NT2/D1 (cell line): ENCODE data around the gene NUTF2.
A peak's percentile ranks its signal among the peaks of the same experiment; 100 is the strongest.

ENCODE experiments used
- DNase-seq: peaks from one replicate; pipeline ENCODE4 v3.0.0-alpha.2; 2011; ENCODE audit warnings: low read depth, low spot score
- H3K27me3 ChIP-seq: 2 replicates; pipeline ENCODE4 v1.6.0; 2011; ENCODE audit warnings: mild to moderate bottlenecking; ENCODE audit not compliant: insufficient read length, insufficient read depth
- H3K36me3 ChIP-seq: 2 replicates; pipeline ENCODE4 v1.6.1; 2011; ENCODE audit warnings: mild to moderate bottlenecking, low read length, mixed read lengths; ENCODE audit not compliant: insufficient read depth, insufficient read length
- H3K4me1 ChIP-seq: 2 replicates; pipeline ENCODE4 v1.5.1; 2011; ENCODE audit not compliant: insufficient read depth, insufficient read length
- H3K4me3 ChIP-seq: 2 replicates; pipeline ENCODE4 v1.5.1; 2011; ENCODE audit warnings: low read depth; ENCODE audit not compliant: insufficient read length
- H3K9ac ChIP-seq: 2 replicates; pipeline ENCODE4 v1.6.0; 2011; ENCODE audit warnings: low read depth; ENCODE audit not compliant: insufficient read length
- H3K9me3 ChIP-seq: 2 replicates; pipeline ENCODE4 v1.5.1; 2011; ENCODE audit warnings: mild to moderate bottlenecking, low read length; ENCODE audit not compliant: insufficient read depth
- SUZ12 ChIP-seq: IDR thresholded peaks from 2 replicates; pipeline ENCODE4 v1.6.1; 2011; ENCODE audit not compliant: insufficient read length, insufficient read depth; ENCODE audit errors: extremely low read depth
- YY1 ChIP-seq: IDR thresholded peaks from 2 replicates; pipeline ENCODE4 v1.6.1; 2011; ENCODE audit not compliant: insufficient read length, insufficient read depth
- ZNF274 ChIP-seq: IDR thresholded peaks from 2 replicates; pipeline ENCODE4 v1.6.1; 2011; ENCODE audit warnings: mild to moderate bottlenecking, low read depth, low read length

The NUTF2 gene

DNA sequence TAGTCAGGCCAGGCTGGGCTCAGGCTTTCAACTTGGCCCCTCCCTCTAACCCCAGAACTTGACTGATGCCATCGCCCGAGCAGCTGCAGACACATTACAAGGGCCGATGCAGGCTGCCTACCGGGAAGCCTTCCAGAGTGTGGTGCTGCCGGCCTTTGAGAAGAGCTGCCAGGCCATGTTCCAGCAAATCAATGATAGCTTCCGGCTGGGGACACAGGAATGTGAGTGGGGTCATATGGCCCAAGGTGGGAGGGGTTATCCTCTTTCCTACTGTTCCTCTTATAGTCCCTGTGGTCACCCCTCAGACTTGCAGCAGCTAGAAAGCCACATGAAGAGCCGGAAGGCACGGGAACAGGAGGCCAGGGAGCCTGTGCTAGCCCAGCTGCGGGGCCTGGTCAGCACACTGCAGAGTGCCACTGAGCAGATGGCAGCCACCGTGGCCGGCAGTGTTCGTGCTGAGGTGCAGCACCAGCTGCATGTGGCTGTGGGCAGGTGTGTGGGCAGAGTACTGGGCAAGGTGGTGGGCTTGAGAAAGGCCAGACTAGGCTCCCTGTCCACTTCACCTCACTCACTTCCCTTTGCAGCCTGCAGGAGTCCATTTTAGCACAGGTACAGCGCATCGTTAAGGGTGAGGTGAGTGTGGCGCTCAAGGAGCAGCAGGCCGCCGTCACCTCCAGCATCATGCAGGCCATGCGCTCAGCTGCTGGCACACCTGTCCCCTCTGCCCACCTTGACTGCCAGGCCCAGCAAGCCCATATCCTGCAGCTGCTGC, 35.8 kb downstream of the NUTF2 start:
- no peak for DNase-seq

DNA sequence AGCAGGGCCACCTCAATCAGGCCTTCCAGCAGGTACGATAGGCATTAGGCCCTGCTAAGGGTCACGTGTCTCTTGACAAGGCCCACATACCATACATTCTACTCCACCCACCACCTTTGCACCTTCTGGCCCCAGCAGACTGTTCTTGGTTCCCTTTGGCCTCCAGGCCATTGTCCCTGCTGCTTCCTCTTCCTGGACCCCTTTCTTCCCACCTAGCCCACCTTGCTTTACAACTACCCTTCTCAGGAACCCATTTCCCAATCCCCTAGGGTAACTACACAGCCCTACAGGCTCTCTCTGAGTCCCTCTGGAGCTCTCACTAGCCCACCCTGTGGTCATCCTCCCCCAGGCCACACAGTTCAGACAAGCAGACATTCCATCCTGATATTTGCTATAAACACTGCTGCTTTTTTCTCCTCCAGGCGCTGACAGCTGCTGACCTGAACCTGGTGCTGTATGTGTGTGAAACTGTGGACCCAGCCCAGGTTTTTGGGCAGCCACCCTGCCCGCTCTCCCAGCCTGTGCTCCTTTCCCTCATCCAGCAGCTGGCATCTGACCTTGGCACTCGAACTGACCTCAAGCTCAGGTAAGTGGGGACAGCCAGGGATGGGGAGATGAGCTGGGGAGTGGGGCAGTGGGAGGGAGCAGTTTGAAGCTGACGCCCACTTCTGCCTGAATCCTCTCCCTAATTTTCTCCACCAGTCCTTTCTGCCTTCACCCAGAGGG, 36.6 kb downstream of the NUTF2 start:
- TF ChIP-seq ZNF274 (no peak), YY1 (no peak), SUZ12 (no peak)
- Histone ChIP-seq H3K36me3 (peaks cover 71% of the 10 kb centered on the region), H3K27me3 (no peaks in the 10 kb centered on the region), H3K9ac (peak overlapping the region; percentile 44), H3K4me3 (no peak overlapping the region), H3K4me1 (peaks cover 17% of the 10 kb centered on the region), H3K9me3 (no peaks in the 10 kb centered on the region)
- no peak for DNase-seq

More for the DNA sequence above, 35.8 kb downstream of the NUTF2 start:
- peaks cover 16% of the 10 kb centered on the region for H3K4me1 ChIP-seq
- no peaks in the 10 kb centered on the region for H3K9me3 ChIP-seq
- no peak overlapping the region for H3K4me3 ChIP-seq
- no peaks in the 10 kb centered on the region for H3K27me3 ChIP-seq
- H3K36me3 ChIP-seq, result peaks cover 79% of the 10 kb centered on the region
- TF ChIP-seq YY1 (no peak), SUZ12 (no peak), ZNF274 (no peak)
- no peak overlapping the region for H3K9ac ChIP-seq

DNA sequence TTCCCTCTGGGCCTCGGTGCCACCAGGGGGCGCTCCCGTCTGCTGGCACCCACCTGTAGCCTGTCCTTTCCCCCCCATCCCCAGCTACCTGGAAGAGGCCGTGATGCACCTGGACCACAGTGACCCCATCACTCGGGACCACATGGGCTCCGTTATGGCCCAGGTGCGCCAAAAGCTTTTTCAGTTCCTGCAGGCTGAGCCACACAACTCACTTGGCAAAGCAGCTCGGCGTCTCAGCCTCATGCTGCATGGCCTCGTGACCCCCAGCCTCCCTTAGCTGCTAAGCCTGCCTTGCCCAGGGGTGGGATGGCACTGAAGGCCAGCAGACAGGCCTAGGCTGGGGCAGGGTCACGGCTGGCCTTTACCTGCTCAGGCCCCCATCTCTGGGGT, 37.1 kb downstream of the NUTF2 start:
- Histone ChIP-seq H3K36me3 (peaks cover 66% of the 10 kb centered on the region), H3K9me3 (no peaks in the 10 kb centered on the region), H3K27me3 (no peaks in the 10 kb centered on the region), H3K4me3 (no peak overlapping the region), H3K4me1 (peaks cover 20% of the 10 kb centered on the region), H3K9ac (peak overlapping the region; percentile 50)
- no peak for TF ChIP-seq SUZ12
- no peak for TF ChIP-seq YY1
- no peak for TF ChIP-seq ZNF274
- no peak for DNase-seq

DNA sequence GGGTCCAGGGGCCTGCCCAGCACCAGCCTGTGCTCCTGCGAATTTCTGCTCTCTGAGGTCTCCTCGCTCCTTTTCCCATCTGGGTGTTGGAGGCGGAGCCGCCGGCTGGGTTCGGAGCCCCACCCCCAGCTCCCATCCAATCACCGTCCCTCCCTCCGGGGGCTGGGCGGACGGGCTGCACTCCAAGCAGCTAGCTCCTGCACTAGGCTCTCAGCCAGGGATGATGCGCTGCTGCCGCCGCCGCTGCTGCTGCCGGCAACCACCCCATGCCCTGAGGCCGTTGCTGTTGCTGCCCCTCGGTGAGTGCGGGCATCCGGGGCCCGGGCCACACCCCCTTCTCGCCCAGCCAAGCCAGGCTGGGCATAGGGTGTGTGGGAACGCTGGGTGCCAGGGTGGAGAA, 38.0 kb downstream of the NUTF2 start, which contains the start of gene NRN1L:
TSS of gene NRN1L (plus strand) at position 202 of the 400 bp plus-strand sequence. CDS start at position 221, 19 bp downstream.
- H3K4me3 ChIP-seq, result peak within 1 kb of the TSS; percentile 24
- H3K4me1 ChIP-seq, result peaks cover 20% of the 10 kb centered on the region
- DNase-seq, result peak; percentile 86
- no peaks in the 10 kb centered on the region for H3K27me3 ChIP-seq
- peak within 1 kb of the TSS; percentile 66 for H3K9ac ChIP-seq
- H3K9me3 ChIP-seq, result no peaks in the 10 kb centered on the region
- TF ChIP-seq YY1 (no peak), ZNF274 (no peak), SUZ12 (no peak)
- H3K36me3 ChIP-seq, result peaks cover 57% of the 10 kb centered on the region

DNA sequence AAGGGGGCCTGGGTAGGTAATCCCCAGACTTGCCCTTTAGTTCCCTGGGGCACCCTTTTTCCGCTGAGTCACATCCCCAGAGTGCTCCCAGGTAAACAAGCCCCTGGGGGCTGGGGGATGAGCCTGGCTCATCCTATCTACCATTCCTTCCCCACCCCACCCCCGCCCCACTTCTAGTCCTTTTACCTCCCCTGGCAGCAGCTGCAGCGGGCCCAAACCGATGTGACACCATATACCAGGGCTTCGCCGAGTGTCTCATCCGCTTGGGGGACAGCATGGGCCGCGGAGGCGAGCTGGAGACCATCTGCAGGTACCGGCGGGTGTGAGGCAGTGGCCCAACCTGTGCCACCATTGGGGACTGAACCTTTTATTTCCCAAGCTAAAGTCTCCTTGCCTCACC, 38.8 kb downstream of the NUTF2 start:
- Histone ChIP-seq H3K9me3 (no peaks in the 10 kb centered on the region), H3K36me3 (peaks cover 49% of the 10 kb centered on the region), H3K9ac (peak overlapping the region; percentile 66), H3K27me3 (no peaks in the 10 kb centered on the region), H3K4me1 (peaks cover 20% of the 10 kb centered on the region), H3K4me3 (no peak overlapping the region)
- no peak for DNase-seq
- no peak for TF ChIP-seq ZNF274
- no peak for TF ChIP-seq YY1
- no peak for TF ChIP-seq SUZ12

DNA sequence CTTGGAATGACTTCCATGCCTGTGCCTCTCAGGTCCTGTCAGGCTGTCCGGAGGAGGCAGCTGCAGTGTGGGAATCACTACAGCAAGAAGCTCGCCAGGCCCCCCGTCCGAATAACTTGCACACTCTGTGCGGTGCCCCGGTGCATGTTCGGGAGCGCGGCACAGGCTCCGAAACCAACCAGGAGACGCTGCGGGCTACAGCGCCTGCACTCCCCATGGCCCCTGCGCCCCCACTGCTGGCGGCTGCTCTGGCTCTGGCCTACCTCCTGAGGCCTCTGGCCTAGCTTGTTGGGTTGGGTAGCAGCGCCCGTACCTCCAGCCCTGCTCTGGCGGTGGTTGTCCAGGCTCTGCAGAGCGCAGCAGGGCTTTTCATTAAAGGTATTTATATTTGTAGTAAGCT, 39.2 kb downstream of the NUTF2 start:
- H3K4me3 ChIP-seq, result no peak overlapping the region
- H3K9ac ChIP-seq, result peak overlapping the region; percentile 15
- H3K36me3 ChIP-seq, result peaks cover 44% of the 10 kb centered on the region
- no peak for DNase-seq
- no peaks in the 10 kb centered on the region for H3K9me3 ChIP-seq
- TF ChIP-seq ZNF274, result no peak
- TF ChIP-seq YY1, result no peak
- no peak for TF ChIP-seq SUZ12
- H3K27me3 ChIP-seq, result no peaks in the 10 kb centered on the region
- H3K4me1 ChIP-seq, result peaks cover 20% of the 10 kb centered on the region

DNA sequence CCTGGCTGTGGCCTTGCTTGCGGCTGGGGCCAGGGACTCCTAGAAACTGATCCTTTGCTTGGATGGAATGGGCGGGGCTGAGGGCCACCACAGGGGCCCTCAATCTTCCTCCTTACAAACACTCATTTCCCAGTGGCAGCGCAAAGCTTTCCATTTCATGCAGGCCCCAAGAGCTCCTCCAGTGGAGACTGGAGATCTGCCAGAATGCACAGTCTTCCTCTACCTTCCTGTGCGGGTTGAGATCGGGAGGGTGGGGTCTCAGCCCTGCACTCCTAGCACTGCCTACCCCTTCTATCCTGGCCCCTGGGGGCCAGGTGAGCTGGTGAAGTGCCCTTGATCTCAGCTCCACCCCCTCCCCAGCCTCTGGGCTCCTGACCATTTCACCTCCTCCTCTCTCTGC, 39.7 kb downstream of the NUTF2 start:
- Histone ChIP-seq H3K27me3 (no peaks in the 10 kb centered on the region), H3K36me3 (peaks cover 40% of the 10 kb centered on the region), H3K9ac (peak overlapping the region; percentile 15), H3K4me3 (no peak overlapping the region), H3K9me3 (no peaks in the 10 kb centered on the region), H3K4me1 (peaks cover 20% of the 10 kb centered on the region)
- TF ChIP-seq YY1, result no peak
- no peak for TF ChIP-seq SUZ12
- TF ChIP-seq ZNF274, result no peak
- no peak for DNase-seq
